ENCODE results near the gene MLN.
A peak's percentile ranks its signal among the peaks of the same experiment; 100 is the strongest.

Gene MLN

GRCh38 chr6:33787954-33788693, 15.7 kb downstream of the MLN start:
- DNase-seq = peak; percentile 65

- no peak for DNase-seq
These were observed 16.4 kb downstream of the MLN start for GRCh38 chr6:33787346-33787953.

- DNase-seq = no peak
These were observed 17.1 kb downstream of the MLN start for GRCh38 chr6:33786736-33787135.

- no peak for DNase-seq
These were observed 18.0 kb downstream of the MLN start for GRCh38 chr6:33785778-33786177.

- no peak for DNase-seq
These were observed 19.0 kb downstream of the MLN start for GRCh38 chr6:33784787-33785186.

GRCh38 chr6:33783781-33784520, 19.9 kb downstream of the MLN start:
- DNase-seq = no peak

- no peak for DNase-seq
These were observed 21.2 kb downstream of the MLN start for GRCh38 chr6:33782561-33782960.

- no peak for DNase-seq
These were observed 22.4 kb downstream of the MLN start for GRCh38 chr6:33781131-33781975.

- no peak for DNase-seq
These were observed 23.9 kb downstream of the MLN start for GRCh38 chr6:33779895-33780294.

- no peak for DNase-seq
These were observed 24.5 kb downstream of the MLN start for GRCh38 chr6:33779290-33779689.

- no peak for DNase-seq
These were observed 25.2 kb downstream of the MLN start for GRCh38 chr6:33778444-33779121.

- DNase-seq = no peak
These were observed 26.1 kb downstream of the MLN start for GRCh38 chr6:33777398-33778388.

GRCh38 chr6:33776764-33777163, 27.0 kb downstream of the MLN start:
- DNase-seq = no peak

- DNase-seq = no peak
These were observed 27.6 kb downstream of the MLN start for GRCh38 chr6:33776186-33776585.

GRCh38 chr6:33774774-33775173, 29.0 kb downstream of the MLN start:
- no peak for DNase-seq

- DNase-seq = no peak
These were observed 30.8 kb downstream of the MLN start for GRCh38 chr6:33772902-33773472.

- DNase-seq = no peak
These were observed 31.5 kb downstream of the MLN start for GRCh38 chr6:33772082-33772830.

GRCh38 chr6:33771146-33772081, 32.4 kb downstream of the MLN start:
- DNase-seq = peak; percentile 73

- DNase-seq = no peak
These were observed 33.0 kb downstream of the MLN start for GRCh38 chr6:33770833-33771145.
